Endometrium (tissue), 2 donors: ENCODE results near the gene TPR.

Experiments
- FAIRE-seq: peaks from 2 replicates; lab custom pipeline; 2012; peaks lifted over from hg19 to GRCh38; lab: Jason Lieb, UNC
- donor health status: control.
- donor health status: control.

The TPR gene

DNA sequence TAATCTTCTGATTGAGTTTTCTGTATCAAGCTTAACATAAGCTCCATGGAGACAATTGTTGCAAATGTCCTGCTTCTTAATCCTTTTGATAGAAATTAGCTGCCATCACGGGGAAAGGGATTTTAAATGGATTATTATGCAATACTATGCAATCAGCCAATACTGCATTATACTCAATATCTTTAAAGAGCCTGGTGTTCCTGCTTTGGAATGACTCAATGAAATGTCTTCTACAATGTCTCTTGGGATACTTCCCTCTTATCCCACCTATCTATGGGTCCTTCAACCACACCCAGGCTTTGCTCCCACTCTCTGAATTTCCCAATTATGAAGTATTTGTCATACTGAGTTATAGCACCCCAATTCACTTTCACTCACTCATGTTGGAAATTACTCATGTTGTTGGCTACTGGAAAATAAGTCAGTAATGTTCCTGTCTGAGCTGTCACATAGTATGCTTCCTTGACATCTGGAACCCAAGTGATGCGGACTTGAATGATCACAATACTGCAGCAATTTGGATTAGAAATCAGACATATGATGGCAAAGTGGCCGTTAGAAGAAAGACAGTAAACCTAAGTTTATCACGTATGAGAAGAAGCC is 85.0 kb downstream of the TPR start:
- no peak for FAIRE-seq

DNA sequence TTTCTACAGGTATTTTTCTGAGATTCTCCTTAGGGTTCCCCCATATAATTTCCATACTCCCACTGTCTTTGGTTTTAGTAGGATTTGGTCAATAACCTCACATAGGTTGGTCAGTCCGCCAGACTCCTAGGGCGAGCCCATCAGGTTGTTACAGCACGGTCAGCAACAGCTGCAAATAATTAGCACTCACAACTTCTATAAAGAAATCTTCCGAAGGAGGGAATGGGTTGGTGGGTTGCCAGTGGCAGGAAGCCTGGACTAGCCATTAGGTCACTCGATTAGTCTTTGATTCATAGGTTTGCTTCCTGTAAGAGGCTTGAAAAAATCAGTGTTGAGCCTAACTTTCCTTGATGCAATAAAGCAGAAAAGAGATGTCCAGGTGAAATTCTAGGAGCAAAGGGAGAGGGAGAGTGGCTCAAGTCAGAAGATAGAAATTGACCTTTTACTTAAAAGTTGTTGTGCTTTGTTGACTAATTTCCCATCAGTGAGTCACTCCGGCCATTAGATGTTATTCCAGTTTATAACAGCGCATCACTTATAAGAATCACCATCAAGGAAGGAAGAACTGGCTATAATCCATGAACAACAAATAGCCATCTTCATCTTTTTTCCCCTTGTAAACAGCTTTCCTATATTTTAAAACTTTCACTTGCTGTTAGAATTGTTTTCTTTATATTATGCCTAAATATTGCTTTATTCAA is 88.3 kb downstream of the TPR start:
- no peak for FAIRE-seq

- no peak for FAIRE-seq
Measured at GRCh38 chr1:186283374-186283773, 91.7 kb downstream of the TPR start.

DNA sequence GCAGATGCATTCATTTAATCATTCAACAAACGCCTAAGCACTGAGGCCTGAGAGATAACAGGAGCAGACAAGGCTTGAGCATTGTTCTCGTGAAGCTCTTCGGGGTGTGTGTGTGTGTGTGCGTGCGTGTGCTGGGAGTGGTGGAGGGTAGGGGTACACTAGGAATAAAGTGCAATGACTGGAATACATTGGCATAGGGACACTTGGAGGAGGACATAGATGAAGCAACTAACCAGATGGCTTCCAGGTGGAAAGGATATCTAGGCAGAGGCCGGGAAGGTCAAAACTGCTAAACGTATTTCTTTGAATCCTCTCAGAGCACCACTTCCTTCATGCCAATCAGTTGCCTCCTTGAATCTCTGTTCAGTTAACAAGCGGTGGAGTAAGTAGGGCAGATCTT is 92.6 kb downstream of the TPR start:
- FAIRE-seq: no peak

GRCh38 chr1:186275822-186276221 is 99.2 kb downstream of the TPR start:
- no peak for FAIRE-seq

- no peak for FAIRE-seq
Measured at GRCh38 chr1:186272486-186272885, 102.6 kb downstream of the TPR start.

- FAIRE-seq: no peak
Measured at GRCh38 chr1:186271032-186271431, 104.0 kb downstream of the TPR start.
